GM18951 (cell line): ENCODE data around the gene CA14.
"Not testable (repeated sequence)": the region's sequence is repeated elsewhere in the genome, so short reads cannot be mapped to it uniquely, and the experiment has no call there.

Experiments used
- POLR2A ChIP-seq: IDR thresholded peaks from 4 replicates; pipeline ENCODE4 v1.6.1; 2011; ENCODE audit warnings: mild to moderate bottlenecking; ENCODE audit not compliant: insufficient read length, insufficient read depth; ENCODE audit errors: extremely low read depth
- in situ Hi-C: fragments of 300-500 bp; cut with MboI; formaldehyde crosslinking; loops from one replicate; pipeline ENCODE4 v1.12.0; 2022; ENCODE audit warnings: low sequenced_read_pairs, mixed read lengths, inconsistent platforms; ENCODE audit not compliant: unreplicated experiment

The CA14 gene

DNA sequence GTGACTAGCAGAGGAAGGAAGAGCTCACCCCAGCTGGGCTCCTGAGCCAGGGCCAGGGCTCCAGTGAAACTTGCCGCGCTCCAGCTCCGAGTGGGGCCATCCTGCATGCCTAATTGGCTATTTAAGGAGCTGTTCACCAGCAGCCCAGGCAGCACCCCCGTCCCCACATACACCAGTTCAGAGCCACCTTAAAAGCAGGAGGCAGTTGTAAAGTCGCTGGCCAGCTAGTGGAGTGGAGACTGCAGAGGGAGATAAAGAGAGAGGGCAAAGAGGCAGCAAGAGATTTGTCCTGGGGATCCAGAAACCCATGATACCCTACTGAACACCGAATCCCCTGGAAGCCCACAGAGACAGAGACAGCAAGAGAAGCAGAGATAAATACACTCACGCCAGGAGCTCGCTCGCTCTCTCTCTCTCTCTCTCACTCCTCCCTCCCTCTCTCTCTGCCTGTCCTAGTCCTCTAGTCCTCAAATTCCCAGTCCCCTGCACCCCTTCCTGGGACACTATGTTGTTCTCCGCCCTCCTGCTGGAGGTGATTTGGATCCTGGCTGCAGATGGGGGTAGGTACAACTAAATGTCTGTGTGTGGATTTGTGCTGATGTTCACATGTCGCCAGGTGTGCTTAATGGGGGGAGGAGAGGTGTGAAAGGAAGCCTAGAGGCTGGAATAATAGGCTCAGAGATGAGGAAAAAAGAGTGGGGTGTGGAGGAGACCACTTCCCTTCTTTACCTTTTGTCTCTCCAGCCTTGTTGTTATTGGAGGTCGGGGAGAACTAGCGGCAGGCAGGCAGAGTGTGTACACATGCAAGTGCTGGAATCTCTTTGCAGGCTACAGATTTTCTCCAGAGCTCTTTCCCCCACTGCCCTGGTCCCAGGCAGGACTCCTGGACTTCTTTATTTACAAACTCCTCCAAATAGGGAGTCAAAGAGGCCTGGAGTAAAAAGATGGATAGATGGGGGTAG is at the start of gene CA14:
CA14 (plus strand) TSS at position 151 of the 962 bp plus-strand sequence; CDS start at position 506, 355 bp downstream.
- in situ Hi-C loops = loop anchor here (10.0 kb wide), 1 partner anchor 737 kb away; no protein-coding TSS in a partner anchor
- no peak for TF ChIP-seq POLR2A

DNA sequence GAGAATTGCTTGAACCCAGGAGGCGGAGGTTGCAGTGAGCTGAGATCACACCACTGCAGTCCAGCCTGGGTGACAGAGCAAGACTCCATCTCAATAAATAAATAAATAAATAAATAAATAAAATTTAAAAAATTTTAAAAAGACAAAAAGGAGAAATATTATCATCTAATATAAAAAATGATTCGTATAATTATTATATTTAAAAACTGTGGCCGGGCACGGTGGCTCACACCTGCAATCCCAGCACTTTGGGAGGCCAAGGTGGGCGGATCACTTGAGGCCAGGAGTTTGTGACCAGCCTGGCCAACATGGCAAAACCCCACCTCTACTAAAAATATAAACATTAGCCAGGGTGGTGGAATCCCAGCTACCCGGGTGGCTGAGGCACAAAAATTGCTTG is 49.1 kb upstream of the CA14 start:
- in situ Hi-C loops = not testable (repeated sequence)

DNA sequence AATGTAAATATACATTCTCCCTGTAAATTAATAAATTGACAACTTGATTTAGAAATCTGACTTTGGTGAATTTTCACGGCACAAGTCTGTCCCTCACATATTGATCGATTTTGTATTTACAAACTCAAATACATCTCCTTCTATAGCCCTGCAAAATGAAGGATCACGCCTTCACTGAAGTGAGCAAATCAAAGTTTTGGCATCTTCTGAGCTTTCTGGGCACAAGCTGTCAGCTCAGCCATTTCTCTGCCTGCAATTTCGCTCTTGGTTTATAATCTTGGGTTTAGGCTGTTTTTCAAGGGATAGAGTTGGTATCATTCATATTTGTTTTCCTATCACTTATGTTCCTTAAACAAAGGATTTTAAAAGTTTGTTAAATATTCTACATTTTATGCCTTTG is 47.5 kb upstream of the CA14 start:
- no peak for TF ChIP-seq POLR2A
- in situ Hi-C loops = no loop called here

DNA sequence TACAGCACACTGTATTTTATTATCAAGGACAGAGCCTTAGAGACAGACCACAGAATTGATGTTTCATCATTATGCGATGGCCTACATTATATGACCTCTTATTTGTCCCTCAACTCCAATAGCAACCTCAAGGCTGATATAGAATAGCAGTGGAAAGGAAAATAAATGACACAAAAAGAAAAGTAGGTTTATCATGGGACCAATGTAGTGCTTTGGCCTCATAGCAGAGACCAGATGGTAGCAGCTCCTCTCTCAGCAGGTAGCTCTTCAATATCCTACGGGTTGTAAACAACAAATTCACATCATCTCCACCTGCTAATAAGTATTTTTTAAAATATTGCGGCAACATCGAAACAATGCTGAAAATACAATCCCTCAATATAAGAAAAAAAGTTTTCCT is 46.9 kb upstream of the CA14 start:
- no peak for TF ChIP-seq POLR2A
- in situ Hi-C loops = no loop called here

DNA sequence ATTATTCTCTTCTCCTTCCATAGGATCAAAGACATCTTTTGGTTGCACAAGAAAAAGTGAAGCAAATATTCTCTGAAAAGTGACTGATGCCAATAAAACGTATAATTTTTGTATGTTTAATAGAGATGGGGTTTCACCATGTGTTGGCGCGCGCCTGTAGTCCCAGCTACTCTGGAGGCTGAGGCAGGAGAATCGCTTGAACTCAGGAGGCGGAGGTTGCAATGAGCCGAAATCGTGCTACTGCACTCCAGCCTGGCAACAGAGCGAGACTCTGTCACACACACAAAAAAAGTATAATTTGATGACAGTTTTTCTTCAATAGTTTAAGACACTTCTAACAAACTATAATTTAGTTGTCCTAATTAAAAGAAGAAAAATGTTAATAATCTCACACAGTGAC is 45.5 kb upstream of the CA14 start:
- in situ Hi-C loops = no loop called here
- no peak for TF ChIP-seq POLR2A

DNA sequence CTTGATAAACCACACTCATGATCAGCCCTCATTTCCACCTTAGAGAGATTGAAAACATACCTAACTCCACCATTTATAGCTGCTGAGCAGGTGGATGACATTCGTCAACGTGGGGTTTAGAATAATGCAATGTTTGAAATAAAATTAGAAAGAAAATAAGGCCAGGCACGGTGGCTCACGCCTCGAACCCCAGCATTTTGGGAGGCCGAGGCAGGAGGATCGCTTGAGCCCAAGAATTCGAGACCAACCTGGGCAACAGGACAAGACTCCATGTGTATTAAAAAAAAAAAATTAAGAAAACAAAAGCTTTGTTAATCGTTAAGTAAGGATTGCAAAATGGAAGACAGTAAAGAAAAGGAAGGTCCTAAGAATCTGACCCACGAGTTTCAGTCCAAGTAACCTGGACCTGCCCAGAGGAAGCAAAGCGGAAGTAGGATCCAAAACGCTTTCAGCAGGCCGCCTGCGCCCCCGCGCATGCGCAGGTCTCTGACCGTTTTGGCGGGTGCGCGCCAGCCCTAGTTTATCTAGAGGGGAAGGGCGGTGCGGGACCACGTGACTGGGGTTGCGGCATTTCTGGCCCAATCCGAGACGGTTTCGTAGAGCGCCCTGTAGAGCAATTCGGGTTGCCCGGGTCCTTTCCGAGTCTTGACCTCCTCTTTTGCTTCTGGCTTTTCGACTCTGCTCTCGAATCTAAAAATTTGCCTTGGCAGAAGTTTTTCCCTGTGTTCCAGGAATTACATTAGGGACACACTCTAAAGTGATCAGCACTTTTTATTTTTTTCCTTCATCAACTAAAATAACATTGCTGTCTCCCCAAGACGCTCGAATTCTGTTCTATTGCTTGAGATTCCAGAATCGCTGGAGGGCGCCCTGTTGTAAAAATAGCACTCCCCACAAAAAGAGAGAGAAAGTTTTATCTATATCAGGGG is 44.1 kb upstream of the CA14 start:
- TF ChIP-seq POLR2A = peak; percentile 57
- in situ Hi-C loops = no loop called here

DNA sequence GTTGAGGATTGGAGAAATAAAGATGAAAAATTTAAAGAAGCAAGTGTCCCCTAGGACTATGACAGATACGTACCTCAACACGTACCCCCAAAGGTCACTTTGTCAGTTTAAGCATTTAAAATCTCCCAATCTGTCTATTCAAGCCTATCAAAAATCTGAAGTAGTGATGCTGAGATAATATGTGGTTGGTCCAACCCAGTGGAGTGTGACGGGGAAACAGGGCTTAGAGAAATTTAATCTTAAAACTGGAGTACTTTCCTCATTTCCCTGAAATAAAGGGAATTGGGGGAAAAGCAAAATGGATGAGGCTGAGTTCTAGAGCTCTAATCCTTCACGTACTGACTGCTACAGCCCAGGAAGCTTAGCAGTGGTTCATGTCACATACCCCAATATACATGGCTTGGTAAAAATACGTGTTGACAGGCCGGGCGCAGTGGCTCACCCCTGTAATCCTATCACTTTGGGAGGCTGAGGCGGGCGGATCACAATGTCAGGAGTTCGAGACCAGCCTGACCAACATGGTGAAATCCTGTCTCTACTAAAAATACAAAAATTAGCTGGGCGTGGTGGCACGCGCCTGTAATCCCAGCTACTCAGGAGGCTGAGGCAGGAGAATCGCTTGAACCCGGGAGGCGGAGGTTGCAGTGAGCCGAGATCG is 43.3 kb upstream of the CA14 start:
- in situ Hi-C loops = not testable (repeated sequence)

DNA sequence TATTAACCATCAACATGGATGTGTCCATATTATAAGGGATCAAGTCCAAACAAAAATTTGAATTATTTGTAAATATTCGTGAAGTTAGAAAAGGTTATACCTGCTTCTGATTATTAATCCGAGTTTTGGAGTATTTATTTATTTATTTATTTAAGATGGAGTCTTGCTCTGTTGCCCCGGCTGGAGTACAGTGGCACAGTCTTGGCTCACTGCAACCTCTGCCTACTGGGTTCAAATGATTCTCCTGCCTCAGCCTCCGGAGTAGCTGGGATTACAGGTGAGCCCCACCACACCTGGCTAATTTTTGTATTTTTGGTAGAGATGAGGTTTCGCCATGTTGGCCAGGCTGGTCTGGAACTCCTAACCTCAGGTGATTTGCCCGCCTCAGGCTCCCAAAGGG is 41.7 kb upstream of the CA14 start:
- in situ Hi-C loops = not testable (repeated sequence)

- in situ Hi-C loops = no loop called here
- TF ChIP-seq POLR2A = no peak
Observed at GRCh38 chr1:150221552-150221951, 36.0 kb upstream of the CA14 start.

- in situ Hi-C loops = no loop called here
Observed at GRCh38 chr1:150224983-150225382, 32.6 kb upstream of the CA14 start.

DNA sequence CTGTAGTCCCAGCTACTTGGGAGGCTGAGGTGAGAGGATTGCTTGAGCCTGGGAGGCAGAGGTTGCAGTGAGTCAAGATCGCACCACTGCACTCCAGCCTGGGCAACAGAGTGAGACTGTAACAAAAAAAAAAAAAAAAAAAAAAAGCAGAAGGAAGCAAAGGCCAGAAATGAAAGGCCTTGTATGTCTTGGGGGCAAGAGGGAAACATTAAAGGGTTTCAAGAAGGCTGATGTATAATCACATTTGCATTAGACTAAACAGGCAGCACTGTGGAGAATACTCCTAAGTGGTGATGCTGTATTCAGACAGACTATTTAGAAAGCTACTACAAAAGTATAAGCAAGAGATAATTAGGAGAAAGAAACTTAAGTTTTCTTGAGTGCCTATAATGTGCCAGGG is 32.0 kb upstream of the CA14 start:
- TF ChIP-seq POLR2A = no peak
- in situ Hi-C loops = no loop called here

More at GRCh38 chr1:150224983-150225382, 32.6 kb upstream of the CA14 start:
- no peak for TF ChIP-seq POLR2A

GRCh38 chr1:150226486-150226885 is 31.1 kb upstream of the CA14 start:
- in situ Hi-C loops = no loop called here
- TF ChIP-seq POLR2A = no peak

GRCh38 chr1:150227228-150227627 is 30.3 kb upstream of the CA14 start:
- in situ Hi-C loops = no loop called here

GRCh38 chr1:150228246-150228645 is 29.3 kb upstream of the CA14 start:
- in situ Hi-C loops = not testable (repeated sequence)

More at GRCh38 chr1:150227228-150227627, 30.3 kb upstream of the CA14 start:
- TF ChIP-seq POLR2A = no peak

DNA sequence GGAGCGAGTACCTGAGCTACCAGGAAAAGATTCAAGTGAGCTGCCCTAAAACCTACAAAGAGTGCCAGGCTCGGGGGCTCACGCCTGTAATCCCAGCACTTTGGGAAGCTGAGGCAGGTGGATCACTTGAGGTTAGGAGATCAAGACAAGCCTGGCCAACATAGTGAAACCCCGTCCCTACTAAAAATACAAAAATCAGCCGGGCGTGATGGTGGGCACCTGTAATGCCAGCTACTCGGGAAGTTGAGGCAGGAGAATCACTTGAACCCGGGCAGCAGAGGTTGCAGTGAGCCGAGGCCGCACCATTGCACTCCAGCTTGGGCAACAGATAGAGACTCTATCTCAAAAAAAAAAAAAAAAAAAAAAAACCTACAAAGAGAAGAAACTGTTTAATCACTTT is 24.7 kb upstream of the CA14 start:
- in situ Hi-C loops = not testable (repeated sequence)
